HepG2 (cell line): Measurements from ENCODE around the gene WNK2. TPM values are rescaled to one million over a fixed set of nuclear protein-coding genes. Genes with fewer than 3 reads are reported as not detected.

Source experiments
- ATAC-seq: fragments of 200-7000 bp; cut with Tn5 transposase; 3 replicates; pipeline ENCODE4 v1.9.1; 2020; ENCODE audit warnings: mild to moderate bottlenecking, moderate library complexity
- BruUV-seq: library from RNA; stranded (reverse); fragments of 400-500 nt; replicated peaks from 2 replicates; lab custom pipeline; 2021; lab: Mats Ljungman, UMichigan
- CTCF ChIA-PET: fragments of 300-600 bp; formaldehyde crosslinking; extraction: SDS; loops from one replicate; lab custom pipeline; 2021; ENCODE audit warnings: low total read pairs, inconsistent platforms, low intra/inter-chr PET ratio; lab: Yijun Ruan, JAX
- POLR2A ChIA-PET: fragments of 350-600 bp; sonication (Branson Sonifier 250); formaldehyde crosslinking; loops from one replicate; lab custom pipeline; 2020; ENCODE audit warnings: antibody characterized with exemption, inconsistent platforms; lab: Yijun Ruan, JAX
- DNase-seq: peaks from one replicate; pipeline ENCODE4 v3.0.0-alpha.2; 2015; ENCODE audit warnings: low spot score
- FAIRE-seq: peaks from 3 replicates; lab custom pipeline; 2011; peaks lifted over from hg19 to GRCh38; lab: Jason Lieb, UNC
- H2AFZ ChIP-seq: one replicate; pipeline ENCODE4 v1.6.1; 2011; ENCODE audit warnings: low read length, inconsistent platforms
- H3K27ac ChIP-seq: fragments of 300-600 bp; 3 replicates; pipeline ENCODE4 v1.8.0; 2011; ENCODE audit warnings: mixed run types, mild to moderate bottlenecking, mixed read lengths, low read length, inconsistent platforms; ENCODE audit not compliant: insufficient read depth; ENCODE audit errors: extremely low read length
- H3K27me3 ChIP-seq, 2 experiments: fragments of 200-600 bp in 1 of 2; 2 replicates in 1 of 2; 3 replicates in 1 of 2; pipeline versions ENCODE4 v1.6.0 to v1.8.0; 2011; ENCODE audit warnings: low read length in 2 of 2, mild to moderate bottlenecking in 2 of 2, moderate library complexity in 2 of 2, inconsistent platforms in 1 of 2; ENCODE audit not compliant: insufficient read depth in 2 of 2, control insufficient read depth in 1 of 2
- H3K36me3 ChIP-seq, 2 experiments: fragments of 200-600 bp in 1 of 2; replicated peaks in 1 of 2; 2 replicates in 1 of 2; 3 replicates in 1 of 2; pipeline versions ENCODE4 v1.5.1 to v1.8.0; 2011; ENCODE audit warnings: low read length in 2 of 2, inconsistent platforms in 1 of 2; ENCODE audit not compliant: insufficient read depth in 2 of 2, control insufficient read depth in 1 of 2
- H3K4me1 ChIP-seq: 2 replicates; pipeline ENCODE4 v1.5.1; 2012; ENCODE audit warnings: low read length, inconsistent platforms; ENCODE audit not compliant: insufficient read depth
- H3K4me2 ChIP-seq: 2 replicates; pipeline ENCODE4 v1.6.0; 2011; ENCODE audit warnings: low read depth, low read length, inconsistent platforms
- H3K4me3 ChIP-seq, 3 experiments: fragments of 200-600 bp in 1 of 3; sonication (generic), shearing (Covaris generic) in 1 of 3; replicated peaks in 1 of 3; 2 replicates each; pipeline ENCODE4 v1.5.1; 2011 to 2016; ENCODE audit warnings: low read length in 3 of 3, inconsistent platforms in 2 of 3, low read depth in 2 of 3, mild to moderate bottlenecking in 2 of 3, control low read depth in 1 of 3, mixed read lengths in 1 of 3; ENCODE audit not compliant: insufficient read depth in 1 of 3
- H3K79me2 ChIP-seq: one replicate; pipeline ENCODE4 v1.6.1; 2011; ENCODE audit warnings: low read length, inconsistent platforms; ENCODE audit not compliant: insufficient read depth
- H3K9ac ChIP-seq: 2 replicates; pipeline ENCODE4 v1.6.0; 2011; ENCODE audit warnings: mild to moderate bottlenecking, low read depth, low read length, inconsistent platforms; ENCODE audit not compliant: insufficient read depth
- H3K9me3 ChIP-seq: 2 replicates; pipeline ENCODE4 v1.5.1; 2012; ENCODE audit warnings: mild to moderate bottlenecking, low read length
- H4K20me1 ChIP-seq: 2 replicates; pipeline ENCODE4 v1.6.0; 2011; ENCODE audit warnings: inconsistent platforms, mild to moderate bottlenecking, low read length, moderate library complexity; ENCODE audit not compliant: insufficient read depth
- ARNT2 ChIP-seq: sonication (generic); formaldehyde crosslinking; IDR thresholded peaks from 2 replicates; pipeline ENCODE4 v1.8.0; 2022; ENCODE audit warnings: mild to moderate bottlenecking, low read depth, missing genetic modification reagents, moderate library complexity
- DNMT3B ChIP-seq: conservative IDR thresholded peaks from 2 replicates; pipeline ENCODE4 v1.6.1; 2016; ENCODE audit warnings: missing biosample characterization, control low read depth
- ZC3H4 ChIP-seq: sonication (generic); formaldehyde crosslinking; IDR thresholded peaks from 2 replicates; pipeline ENCODE4 v1.4.0; 2020; ENCODE audit warnings: missing genetic modification reagents, borderline replicate concordance
- ZNF3 ChIP-seq: IDR thresholded peaks from 2 replicates; pipeline ENCODE4 v1.7.0; 2017; ENCODE audit warnings: inconsistent platforms
- ZNF530 ChIP-seq: sonication (generic); formaldehyde crosslinking; IDR thresholded peaks from 2 replicates; pipeline ENCODE4 v1.5.0; 2020; ENCODE audit warnings: low read depth, mild to moderate bottlenecking, missing genetic modification reagents
- ZNF781 ChIP-seq: sonication (generic); formaldehyde crosslinking; IDR thresholded peaks from 2 replicates; pipeline ENCODE4 v1.5.1; 2020; ENCODE audit warnings: borderline replicate concordance, mild to moderate bottlenecking, missing genetic modification reagents; ENCODE audit errors: not compliant biosample characterization
- WGBS: methylation state at CpG from one replicate; pipeline ENCODE4 v1.1.6; 2017; ENCODE audit warnings: low lambda C conversion rate; 5-methylcytosine and 5-hydroxymethylcytosine counted together
- in situ Hi-C: cut with HindIII; loops from 2 replicates; pipeline ENCODE4 v1.10.0; 2017; ENCODE audit warnings: low pct_unique_long_range_greater_than_20kb; ENCODE audit not compliant: extremely low pct_ligation_motif_present
- intact Hi-C: fragments of 100-400 bp; cut with micrococcal nuclease; formaldehyde crosslinking; loops from one replicate; pipeline ENCODE4 v1.10.0; 2022; ENCODE audit not compliant: unreplicated experiment
- polyA plus RNA-seq, 8 experiments: library from polyadenylated mRNA; depleted of rRNA in 3 of 8; stranded (reverse) in 7 of 8; unstranded in 1 of 8; fragments of >200 nt; fragmentation: Illumina TruSeq in 4 of 8; extraction: Trizol in 4 of 8; gene quantifications; 2 replicates each; pipeline versions ENCODE4 v1.2.1 to v1.2.3, GENCODE V29; 2011 to 2016; ENCODE audit warnings: low read depth in 4 of 8, missing spikeins in 1 of 8, mixed read lengths in 1 of 8; ENCODE audit not compliant: insufficient read depth in 1 of 8
- total RNA-seq, 5 experiments: library from RNA; depleted of rRNA; stranded (reverse); fragments of >200 nt; fragmentation: Illumina TruSeq; extraction: Trizol; gene quantifications; 2 replicates each; pipeline ENCODE4 v1.2.3, GENCODE V29; 2016; ENCODE audit warnings: low read depth in 1 of 5
- TF ChIP-seq, protein P1 (sequence below): sonication (generic); formaldehyde crosslinking; IDR thresholded peaks from 2 replicates; pipeline ENCODE4 v1.9.0; 2021; ENCODE audit warnings: missing genetic modification reagents, borderline replicate concordance

The WNK2 gene
- total and polyA plus RNA-seq, 2 of the 13 experiments (the other 11 are each of a cell fraction or from before 2014, with no cell fraction given) = 10.5 to 12.0 TPM

GRCh38 chr9:93218161-93218560, 34.2 kb downstream of the WNK2 start (continued):
- TF ChIP-seq ZNF781 = no peak

DNA sequence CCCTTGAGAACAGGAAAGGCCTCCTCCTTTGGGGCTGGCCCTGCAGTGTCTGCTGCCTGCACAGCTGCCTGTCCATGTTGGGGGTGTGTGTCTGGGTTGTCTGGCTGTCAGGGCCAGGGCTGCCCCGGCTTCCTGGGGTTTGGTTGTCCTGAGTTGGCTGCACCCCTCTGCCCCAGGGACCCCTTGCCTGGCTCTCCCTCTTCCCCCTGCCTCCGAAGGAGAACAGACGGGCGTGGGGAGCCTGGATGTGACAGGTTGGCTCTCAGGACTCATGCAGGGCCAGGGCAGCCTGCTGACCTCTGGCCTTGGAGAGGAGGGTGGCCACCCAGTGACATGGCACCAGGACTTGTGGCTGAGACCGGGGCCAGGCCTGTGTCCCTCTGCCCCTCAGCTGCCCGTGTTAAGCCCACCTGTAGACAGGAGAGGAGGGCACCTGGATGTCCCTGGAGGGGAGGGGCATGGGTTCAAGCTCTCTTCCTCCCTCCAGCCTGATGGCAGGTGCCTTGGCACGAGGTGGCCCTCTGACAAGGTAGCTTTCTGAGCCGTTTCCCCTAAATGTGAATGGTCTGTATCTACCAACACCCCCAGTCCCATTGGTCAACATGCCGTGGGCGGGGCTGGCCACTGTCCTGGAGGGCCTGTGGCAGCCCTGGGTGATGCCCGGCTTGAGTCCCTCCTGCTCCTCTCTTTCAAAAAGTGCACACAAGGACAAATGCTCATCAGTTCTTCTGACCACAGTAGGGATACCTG, 34.9 kb downstream of the WNK2 start:
- Histone ChIP-seq H3K9me3 (peaks cover 6% of the 10 kb centered on the region; the same call in 1 of the 2 replicates), H2AFZ (no peak overlapping the region), H3K4me3 (no peak overlapping the region), H3K4me2 (no peak overlapping the region), H3K27me3 (no peaks in the 10 kb centered on the region), H3K36me3 (peaks cover 1 to 9% of the 10 kb centered on the region in 2 experiments; a peak in 3 of 5 replicates), H4K20me1 (peaks cover 6% of the 10 kb centered on the region; the same call in 1 of the 2 replicates), H3K79me2 (peaks cover 45% of the 10 kb centered on the region)
- intact Hi-C loops = no loop called here
- 97% methylated on average over 5 of the region's 11 CpGs for WGBS
- TF ChIP-seq ARNT2 (CRISPR knock-in tag) (no peak), DNMT3B (CRISPR knock-in tag) (no peak), ZC3H4 (no peak), ZNF530 (CRISPR knock-in tag) (no peak), ZNF3 (CRISPR knock-in tag) (no peak)
- TF ChIP-seq, protein P1, sequence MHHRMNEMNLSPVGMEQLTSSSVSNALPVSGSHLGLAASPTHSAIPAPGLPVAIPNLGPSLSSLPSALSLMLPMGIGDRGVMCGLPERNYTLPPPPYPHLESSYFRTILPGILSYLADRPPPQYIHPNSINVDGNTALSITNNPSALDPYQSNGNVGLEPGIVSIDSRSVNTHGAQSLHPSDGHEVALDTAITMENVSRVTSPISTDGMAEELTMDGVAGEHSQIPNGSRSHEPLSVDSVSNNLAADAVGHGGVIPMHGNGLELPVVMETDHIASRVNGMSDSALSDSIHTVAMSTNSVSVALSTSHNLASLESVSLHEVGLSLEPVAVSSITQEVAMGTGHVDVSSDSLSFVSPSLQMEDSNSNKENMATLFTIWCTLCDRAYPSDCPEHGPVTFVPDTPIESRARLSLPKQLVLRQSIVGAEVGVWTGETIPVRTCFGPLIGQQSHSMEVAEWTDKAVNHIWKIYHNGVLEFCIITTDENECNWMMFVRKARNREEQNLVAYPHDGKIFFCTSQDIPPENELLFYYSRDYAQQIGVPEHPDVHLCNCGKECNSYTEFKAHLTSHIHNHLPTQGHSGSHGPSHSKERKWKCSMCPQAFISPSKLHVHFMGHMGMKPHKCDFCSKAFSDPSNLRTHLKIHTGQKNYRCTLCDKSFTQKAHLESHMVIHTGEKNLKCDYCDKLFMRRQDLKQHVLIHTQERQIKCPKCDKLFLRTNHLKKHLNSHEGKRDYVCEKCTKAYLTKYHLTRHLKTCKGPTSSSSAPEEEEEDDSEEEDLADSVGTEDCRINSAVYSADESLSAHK (CRISPR knock-in tag) = no peak
- TF ChIP-seq, all 625 proteins: peak for 0
- H3K27ac ChIP-seq = no peak overlapping the region
- POLR2A ChIA-PET = no interaction called here
- no TSS peak for BruUV-seq
- CTCF ChIA-PET = no interaction called here
- ATAC-seq (no peak), DNase-seq (no peak), FAIRE-seq (no peak)
- peaks cover 14% of the 10 kb centered on the region for H3K4me1 ChIP-seq
- no peak overlapping the region for H3K9ac ChIP-seq
- in situ Hi-C loops = no loop called here
